Neural progenitor cell (in vitro differentiated cells): ENCODE results near the gene SIVA1.

Experiments used
- EZH2 ChIP-seq: fragments of 200-600 bp; sonication (generic); IDR thresholded peaks from 2 replicates; pipeline ENCODE4 v1.6.1; 2017; ENCODE audit warnings: antibody characterized with exemption, mild to moderate bottlenecking, moderate library complexity
- EZH2phosphoT487 ChIP-seq: fragments of 200-600 bp; sonication (generic); IDR thresholded peaks from 2 replicates; pipeline ENCODE4 v1.6.1; 2017; ENCODE audit warnings: antibody characterized with exemption
- TF ChIP-seq, protein P1 (sequence below): fragments of 200-600 bp; sonication (generic); IDR thresholded peaks from 2 replicates; pipeline ENCODE4 v1.5.1; 2017; ENCODE audit warnings: antibody characterized with exemption, mild to moderate bottlenecking

DNA sequence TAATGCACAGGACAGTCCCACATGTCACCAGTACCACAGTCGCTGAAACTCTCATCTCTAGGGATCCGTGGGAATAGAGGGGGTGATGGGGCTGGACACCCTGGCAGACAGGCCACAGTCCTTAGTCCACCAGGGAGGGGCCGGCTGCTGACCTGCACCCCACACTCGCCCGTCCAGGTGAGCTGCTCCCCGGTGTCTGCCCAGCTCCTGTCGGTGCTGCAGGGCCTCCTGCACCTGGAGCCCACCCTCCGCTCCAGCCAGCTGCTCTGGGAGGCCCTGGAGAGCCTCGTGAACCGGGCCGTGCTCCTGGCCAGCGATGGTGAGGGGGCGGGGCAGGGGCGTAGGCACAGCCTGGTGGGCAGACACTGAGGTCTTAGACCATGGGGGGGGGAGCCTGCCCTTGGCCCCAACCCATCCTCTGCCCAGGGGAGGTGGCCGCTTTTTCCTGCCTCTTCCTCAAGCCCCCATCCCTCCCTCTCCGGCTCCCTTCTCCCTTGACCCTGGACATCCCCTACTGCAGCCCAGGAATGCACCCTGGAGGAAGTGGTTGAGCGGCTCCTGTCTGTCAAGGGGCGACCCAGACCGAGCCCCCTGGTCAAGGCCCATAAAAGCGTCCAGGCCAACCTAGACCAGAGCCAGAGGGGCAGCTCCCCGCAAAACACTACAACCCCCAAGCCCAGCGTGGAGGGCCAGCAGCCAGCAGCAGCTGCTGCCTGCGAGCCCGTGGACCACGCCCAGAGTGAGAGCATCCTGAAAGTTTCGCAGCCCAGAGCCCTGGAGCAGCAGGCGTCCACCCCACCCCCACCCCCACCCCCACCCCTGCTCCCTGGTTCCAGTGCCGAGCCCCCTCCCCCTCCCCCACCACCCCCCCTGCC is 46.0 kb upstream of the SIVA1 start:
- TF ChIP-seq, protein P1, sequence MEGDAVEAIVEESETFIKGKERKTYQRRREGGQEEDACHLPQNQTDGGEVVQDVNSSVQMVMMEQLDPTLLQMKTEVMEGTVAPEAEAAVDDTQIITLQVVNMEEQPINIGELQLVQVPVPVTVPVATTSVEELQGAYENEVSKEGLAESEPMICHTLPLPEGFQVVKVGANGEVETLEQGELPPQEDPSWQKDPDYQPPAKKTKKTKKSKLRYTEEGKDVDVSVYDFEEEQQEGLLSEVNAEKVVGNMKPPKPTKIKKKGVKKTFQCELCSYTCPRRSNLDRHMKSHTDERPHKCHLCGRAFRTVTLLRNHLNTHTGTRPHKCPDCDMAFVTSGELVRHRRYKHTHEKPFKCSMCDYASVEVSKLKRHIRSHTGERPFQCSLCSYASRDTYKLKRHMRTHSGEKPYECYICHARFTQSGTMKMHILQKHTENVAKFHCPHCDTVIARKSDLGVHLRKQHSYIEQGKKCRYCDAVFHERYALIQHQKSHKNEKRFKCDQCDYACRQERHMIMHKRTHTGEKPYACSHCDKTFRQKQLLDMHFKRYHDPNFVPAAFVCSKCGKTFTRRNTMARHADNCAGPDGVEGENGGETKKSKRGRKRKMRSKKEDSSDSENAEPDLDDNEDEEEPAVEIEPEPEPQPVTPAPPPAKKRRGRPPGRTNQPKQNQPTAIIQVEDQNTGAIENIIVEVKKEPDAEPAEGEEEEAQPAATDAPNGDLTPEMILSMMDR = no peak
- TF ChIP-seq EZH2phosphoT487 = no peak
- TF ChIP-seq EZH2 = no peak
